ENCODE measurements around the gene MRTFA.

MRTFA gene

GRCh38 chr22:40668611-40669411, 32.3 kb upstream of the MRTFA start:
- Histone ChIP-seq H3K4me2 (ENCODE audit: low read length) (no peak overlapping the region), H3K27ac (no peak overlapping the region), H2AFZ (no peak overlapping the region), H3K4me1 (no peaks in the 10 kb centered on the region), H3K27me3 (ENCODE audit: control insufficient read depth, insufficient read depth, low read length) (no peaks in the 10 kb centered on the region), H3K4me3 (ENCODE audit: low read depth, low read length) (no peak overlapping the region), H3K9ac (no peak overlapping the region), H3K79me2 (no peaks in the 10 kb centered on the region), H3K36me3 (ENCODE audit: control insufficient read depth, insufficient read depth, low read length) (no peaks in the 10 kb centered on the region), H3K9me3 (ENCODE audit: control insufficient read depth, low read length) (no peaks in the 10 kb centered on the region)
- no peak for TF ChIP-seq CTCF (IDR thresholded peaks at IDR 0.05)

- Histone ChIP-seq H3K9me3 (ENCODE audit: control insufficient read depth, low read length) (no peaks in the 10 kb centered on the region), H3K4me3 (ENCODE audit: low read depth, low read length) (no peak overlapping the region), H3K27ac (no peak overlapping the region), H2AFZ (no peak overlapping the region), H3K27me3 (ENCODE audit: control insufficient read depth, insufficient read depth, low read length) (no peaks in the 10 kb centered on the region), H3K4me1 (no peaks in the 10 kb centered on the region), H3K4me2 (ENCODE audit: low read length) (no peak overlapping the region), H3K79me2 (no peaks in the 10 kb centered on the region), H3K9ac (no peak overlapping the region), H3K36me3 (ENCODE audit: control insufficient read depth, insufficient read depth, low read length) (no peaks in the 10 kb centered on the region)
- no peak for TF ChIP-seq CTCF (IDR thresholded peaks at IDR 0.05)
These were observed 29.8 kb upstream of the MRTFA start for GRCh38 chr22:40666151-40666848.

- Histone ChIP-seq H3K9ac (no peak overlapping the region), H3K27ac (no peak overlapping the region), H3K27me3 (ENCODE audit: control insufficient read depth, insufficient read depth, low read length) (no peaks in the 10 kb centered on the region), H2AFZ (no peak overlapping the region), H3K4me3 (ENCODE audit: low read depth, low read length) (no peak overlapping the region), H3K79me2 (no peaks in the 10 kb centered on the region), H3K4me1 (no peaks in the 10 kb centered on the region), H3K4me2 (ENCODE audit: low read length) (no peak overlapping the region), H3K36me3 (ENCODE audit: control insufficient read depth, insufficient read depth, low read length) (no peaks in the 10 kb centered on the region), H3K9me3 (ENCODE audit: control insufficient read depth, low read length) (no peaks in the 10 kb centered on the region)
- no peak for TF ChIP-seq CTCF (IDR thresholded peaks at IDR 0.05)
These were observed 28.8 kb upstream of the MRTFA start for GRCh38 chr22:40665312-40665711.

GRCh38 chr22:40661671-40662070, 25.2 kb upstream of the MRTFA start:
- Histone ChIP-seq H3K4me2 (ENCODE audit: low read length) (no peak overlapping the region), H3K4me1 (no peaks in the 10 kb centered on the region), H3K9me3 (ENCODE audit: control insufficient read depth, low read length) (no peaks in the 10 kb centered on the region), H3K36me3 (ENCODE audit: control insufficient read depth, insufficient read depth, low read length) (no peaks in the 10 kb centered on the region), H3K79me2 (no peaks in the 10 kb centered on the region), H2AFZ (no peak overlapping the region), H3K27ac (no peak overlapping the region), H3K9ac (no peak overlapping the region), H3K4me3 (ENCODE audit: low read depth, low read length) (no peak overlapping the region), H3K27me3 (ENCODE audit: control insufficient read depth, insufficient read depth, low read length) (no peaks in the 10 kb centered on the region)
- TF ChIP-seq CTCF (IDR thresholded peaks at IDR 0.05): no peak

Measured in parathyroid adenoma (tissue), 2 donors.